DOHH2 (cell line): ENCODE results near the gene TUSC1.

Experiments used
- EZH2phosphoT487 ChIP-seq: fragments of 200-600 bp; sonication (generic); IDR thresholded peaks from 2 replicates; pipeline ENCODE4 v1.6.1; 2017; ENCODE audit warnings: borderline replicate concordance, mild to moderate bottlenecking, antibody characterized with exemption, low read length, moderate library complexity, mixed read lengths
- TF ChIP-seq, protein P1 (sequence below): fragments of 200-600 bp; sonication (generic); IDR thresholded peaks from one replicate; pipeline ENCODE4 v1.5.1; 2014; ENCODE audit warnings: antibody characterized with exemption, mild to moderate bottlenecking, low read depth, low read length; ENCODE audit not compliant: poor library complexity, severe bottlenecking

DNA sequence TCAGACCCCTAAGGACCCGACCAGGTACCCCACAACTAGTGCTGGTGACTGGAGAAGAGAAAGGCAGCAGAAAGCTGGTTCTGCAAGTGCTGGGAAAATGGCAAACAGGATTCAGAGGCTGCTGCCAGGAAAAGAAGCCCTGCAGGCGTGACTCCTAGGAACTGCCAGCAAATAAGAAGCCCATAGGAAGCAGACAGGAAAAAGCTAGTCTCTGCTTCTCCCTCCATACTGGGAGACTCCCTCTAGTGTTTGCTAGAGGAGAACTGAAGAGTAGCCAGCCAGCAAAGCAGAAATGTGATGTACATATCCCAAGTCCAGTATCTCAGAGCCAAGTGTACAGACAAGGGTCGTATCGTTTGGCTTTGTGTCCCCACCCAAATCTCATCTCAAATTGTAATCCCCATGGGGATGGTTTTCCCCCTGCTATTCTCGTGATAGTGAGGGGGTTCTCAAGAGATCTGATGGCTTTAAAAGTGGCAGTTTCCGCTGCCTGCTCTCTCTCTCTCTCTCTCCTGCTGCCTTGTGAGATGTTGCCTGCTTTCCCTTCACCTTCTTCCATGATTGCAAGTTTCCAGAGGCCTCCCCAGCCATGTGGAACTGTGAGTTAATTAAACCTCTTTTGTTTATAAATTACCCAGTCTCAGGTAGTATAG lies 38.1 kb upstream of the TUSC1 start:
- TF ChIP-seq, protein P1, sequence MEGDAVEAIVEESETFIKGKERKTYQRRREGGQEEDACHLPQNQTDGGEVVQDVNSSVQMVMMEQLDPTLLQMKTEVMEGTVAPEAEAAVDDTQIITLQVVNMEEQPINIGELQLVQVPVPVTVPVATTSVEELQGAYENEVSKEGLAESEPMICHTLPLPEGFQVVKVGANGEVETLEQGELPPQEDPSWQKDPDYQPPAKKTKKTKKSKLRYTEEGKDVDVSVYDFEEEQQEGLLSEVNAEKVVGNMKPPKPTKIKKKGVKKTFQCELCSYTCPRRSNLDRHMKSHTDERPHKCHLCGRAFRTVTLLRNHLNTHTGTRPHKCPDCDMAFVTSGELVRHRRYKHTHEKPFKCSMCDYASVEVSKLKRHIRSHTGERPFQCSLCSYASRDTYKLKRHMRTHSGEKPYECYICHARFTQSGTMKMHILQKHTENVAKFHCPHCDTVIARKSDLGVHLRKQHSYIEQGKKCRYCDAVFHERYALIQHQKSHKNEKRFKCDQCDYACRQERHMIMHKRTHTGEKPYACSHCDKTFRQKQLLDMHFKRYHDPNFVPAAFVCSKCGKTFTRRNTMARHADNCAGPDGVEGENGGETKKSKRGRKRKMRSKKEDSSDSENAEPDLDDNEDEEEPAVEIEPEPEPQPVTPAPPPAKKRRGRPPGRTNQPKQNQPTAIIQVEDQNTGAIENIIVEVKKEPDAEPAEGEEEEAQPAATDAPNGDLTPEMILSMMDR: no peak
- TF ChIP-seq EZH2phosphoT487: no peak
